H1 (cell line): ENCODE data around the gene SDF2L1. TPM values are rescaled to one million over a fixed set of nuclear protein-coding genes. Genes with fewer than 3 reads are reported as not detected.
"Not testable (repeated sequence)": the region's sequence is repeated elsewhere in the genome, so short reads cannot be mapped to it uniquely, and the experiment has no call there.

Experiments
- CTCF ChIA-PET: fragments of 300-600 bp; sonication (Branson Sonifier 250); formaldehyde crosslinking; loops from one replicate; lab custom pipeline; 2021; ENCODE audit not compliant: partially characterized antibody; lab: Charles Lee
- POLR2A ChIA-PET: fragments of 300-600 bp; sonication (Branson Sonifier 250); formaldehyde crosslinking; loops from one replicate; lab custom pipeline; 2021; ENCODE audit warnings: inconsistent platforms; ENCODE audit not compliant: partially characterized antibody; lab: Charles Lee
- DNase-seq, 2 experiments: peaks; one replicate each; pipeline versions ENCODE4 v3.0.0 to v3.0.0-alpha.2; 2010 to 2022; ENCODE audit warnings: low spot score in 2 of 2, low read depth in 1 of 2, mixed read lengths in 1 of 2
- FAIRE-seq: peaks from 2 replicates; lab custom pipeline; 2011; peaks lifted over from hg19 to GRCh38; lab: Jason Lieb, UNC
- H2AFZ ChIP-seq: 2 replicates; pipeline ENCODE4 v1.8.1; 2012; ENCODE audit warnings: low read length, inconsistent platforms
- H2AK5ac ChIP-seq: 2 replicates; pipeline ENCODE4 v1.6.1; 2013; ENCODE audit warnings: low read depth, low read length
- H2BK120ac ChIP-seq: replicated peaks from 2 replicates; pipeline ENCODE3; 2013; ENCODE audit warnings: low read depth, low read length, inconsistent platforms
- H2BK12ac ChIP-seq: 2 replicates; pipeline ENCODE4 v1.6.1; 2013; ENCODE audit warnings: low read depth, low read length
- H2BK15ac ChIP-seq: 2 replicates; pipeline ENCODE4 v1.6.1; 2013; ENCODE audit warnings: low read length
- H2BK20ac ChIP-seq: 2 replicates; pipeline ENCODE4 v1.6.1; 2013; ENCODE audit warnings: low read length
- H2BK5ac ChIP-seq: 2 replicates; pipeline ENCODE4 v1.6.1; 2013; ENCODE audit warnings: low read depth, low read length
- H3K14ac ChIP-seq: 2 replicates; pipeline ENCODE4 v1.6.1; 2013; ENCODE audit warnings: inconsistent platforms; ENCODE audit not compliant: insufficient read length
- H3K18ac ChIP-seq: 2 replicates; pipeline ENCODE4 v1.6.1; 2013; ENCODE audit warnings: low read length; ENCODE audit errors: extremely low read depth
- H3K23ac ChIP-seq: 2 replicates; pipeline ENCODE4 v1.6.1; 2013; ENCODE audit warnings: inconsistent platforms; ENCODE audit not compliant: insufficient read length
- H3K23me2 ChIP-seq: 2 replicates; pipeline ENCODE4 v1.6.1; 2013; ENCODE audit warnings: low read depth, low read length
- H3K27ac ChIP-seq: 2 replicates; pipeline ENCODE4 v1.6.1; 2011; ENCODE audit warnings: low read depth, low read length, inconsistent platforms
- H3K27me3 ChIP-seq, 4 experiments: replicated peaks in 1 of 4; 1 replicate in 1 of 4; 2 replicates in 3 of 4; pipeline versions ENCODE4 v1.6.1 to v1.8.1; 2011 to 2013; ENCODE audit warnings: low read length in 3 of 4, mild to moderate bottlenecking in 3 of 4, inconsistent platforms in 2 of 4, mixed read lengths in 2 of 4, moderate library complexity in 1 of 4; ENCODE audit not compliant: control insufficient read depth in 3 of 4, insufficient read depth in 3 of 4; ENCODE audit errors: extremely low read depth in 1 of 4
- H3K36me3 ChIP-seq, 4 experiments: 2 replicates each; pipeline versions ENCODE4 v1.6.1 to v1.8.1; 2011 to 2013; ENCODE audit warnings: mild to moderate bottlenecking in 4 of 4, low read length in 3 of 4, moderate library complexity in 2 of 4, control low read depth in 1 of 4, inconsistent platforms in 1 of 4; ENCODE audit not compliant: insufficient read depth in 4 of 4, control insufficient read depth in 2 of 4
- H3K4ac ChIP-seq: replicated peaks from 2 replicates; pipeline ENCODE3; 2013; ENCODE audit warnings: low read length, low read depth, mixed read lengths, inconsistent platforms; ENCODE audit not compliant: insufficient read length
- H3K4me1 ChIP-seq, 4 experiments: replicated peaks in 1 of 4; 1 replicate in 1 of 4; 2 replicates in 3 of 4; pipeline versions ENCODE4 v1.6.1 to v1.8.1; 2011 to 2013; ENCODE audit warnings: low read length in 3 of 4, inconsistent platforms in 2 of 4, mixed read lengths in 1 of 4; ENCODE audit not compliant: insufficient read depth in 4 of 4, control insufficient read depth in 3 of 4
- H3K4me2 ChIP-seq, 2 experiments: 2 replicates each; pipeline versions ENCODE4 v1.6.1 to v1.8.1; 2011 to 2013; ENCODE audit warnings: low read depth in 2 of 2, low read length in 2 of 2, control low read depth in 1 of 2, inconsistent platforms in 1 of 2, mild to moderate bottlenecking in 1 of 2; ENCODE audit not compliant: insufficient read depth in 1 of 2
- H3K4me3 ChIP-seq, 4 experiments: fragments of 200-600, 300-600 bp in 1 of 4; sonication (generic), shearing (Covaris generic), sonication (Bioruptor Twin) in 1 of 4; 2 replicates each; pipeline versions ENCODE4 v1.5.1 to v1.8.1; 2011 to 2016; ENCODE audit warnings: low read length in 4 of 4, low read depth in 3 of 4, control low read depth in 2 of 4, inconsistent platforms in 2 of 4, mild to moderate bottlenecking in 2 of 4, mixed read lengths in 1 of 4, moderate library complexity in 1 of 4; ENCODE audit not compliant: insufficient read depth in 2 of 4; ENCODE audit errors: extremely low read depth in 1 of 4
- H3K56ac ChIP-seq: replicated peaks from 2 replicates; pipeline ENCODE3; 2013; ENCODE audit warnings: low read depth, mild to moderate bottlenecking, mixed read lengths, low read length, inconsistent platforms; ENCODE audit not compliant: insufficient read length
- H3K79me1 ChIP-seq: 2 replicates; pipeline ENCODE4 v1.6.1; 2013; ENCODE audit warnings: low read depth, low read length, control low read depth
- H3K79me2 ChIP-seq, 2 experiments: 2 replicates each; pipeline versions ENCODE4 v1.6.1 to v1.8.1; 2012 to 2013; ENCODE audit warnings: low read length in 2 of 2, mild to moderate bottlenecking in 2 of 2, inconsistent platforms in 1 of 2; ENCODE audit not compliant: insufficient read depth in 2 of 2, control insufficient read depth in 1 of 2
- H3K9ac ChIP-seq, 4 experiments: replicated peaks in 1 of 4; 1 replicate in 1 of 4; 2 replicates in 3 of 4; pipeline versions ENCODE4 v1.6.1 to v1.8.1; 2011 to 2013; ENCODE audit warnings: low read depth in 3 of 4, low read length in 3 of 4, control low read depth in 2 of 4, mild to moderate bottlenecking in 2 of 4, moderate library complexity in 2 of 4, inconsistent platforms in 1 of 4; ENCODE audit errors: extremely low read depth in 1 of 4
- H3K9me3 ChIP-seq, 2 experiments: 2 replicates each; pipeline versions ENCODE4 v1.6.1 to v1.8.1; 2012 to 2013; ENCODE audit warnings: mild to moderate bottlenecking in 2 of 2, moderate library complexity in 2 of 2, control low read depth in 1 of 2, inconsistent platforms in 1 of 2, low read depth in 1 of 2, low read length in 1 of 2, mixed read lengths in 1 of 2; ENCODE audit not compliant: insufficient read depth in 2 of 2
- H4K20me1 ChIP-seq, 2 experiments: replicated peaks in 1 of 2; 2 replicates each; pipeline versions ENCODE3 to v1.8.1; 2011 to 2013; ENCODE audit warnings: inconsistent platforms in 2 of 2, low read length in 2 of 2, mild to moderate bottlenecking in 1 of 2; ENCODE audit not compliant: insufficient read depth in 2 of 2, control insufficient read depth in 1 of 2
- H4K5ac ChIP-seq: 2 replicates; pipeline ENCODE4 v1.6.1; 2013; ENCODE audit warnings: low read length, low read depth, mixed read lengths, inconsistent platforms; ENCODE audit not compliant: insufficient read length
- H4K8ac ChIP-seq: 2 replicates; pipeline ENCODE4 v1.8.0; 2013; ENCODE audit warnings: mild to moderate bottlenecking, moderate library complexity, low read length, inconsistent platforms; ENCODE audit not compliant: insufficient read depth; ENCODE audit errors: extremely low read depth
- H4K91ac ChIP-seq: replicated peaks from 2 replicates; pipeline ENCODE3; 2013; ENCODE audit warnings: low read length, mixed read lengths, inconsistent platforms; ENCODE audit not compliant: insufficient read length
- WGBS, 2 experiments: shearing (Covaris generic) in 1 of 2; methylation state at CpG; one replicate each; pipeline versions ENCODE4 v1.1.6 to v1.1.7; 2013 to 2015; ENCODE audit warnings: low lambda C conversion rate in 2 of 2, mixed read lengths in 2 of 2, inconsistent platforms in 1 of 2, low coverage in 1 of 2, missing lambda C conversion rate in 1 of 2; ENCODE audit not compliant: insufficient replicate concordance in 2 of 2, insufficient coverage in 1 of 2, insufficient read length in 1 of 2; ENCODE audit errors: extremely low coverage in 1 of 2, missing lambda C conversion rate in 1 of 2; 5-methylcytosine and 5-hydroxymethylcytosine counted together
- polyA plus RNA-seq, 7 experiments: library from polyadenylated mRNA; depleted of rRNA in 3 of 7; stranded (reverse) in 5 of 7; unstranded in 2 of 7; fragments of >200 nt in 5 of 7; fragments of 200-250 nt in 2 of 7; gene quantifications; 1 replicate in 5 of 7; 2 replicates in 1 of 7; 4 replicates in 1 of 7; pipeline versions ENCODE4 v1.2.1 to v1.2.3, GENCODE V29; 2011 to 2013; ENCODE audit warnings: missing spikeins in 2 of 7, mixed read lengths in 2 of 7
- total RNA-seq: library from RNA; stranded (reverse); fragmentation: NEBNext Ultra II Directional; extraction: Animal tissue kit (Norgen Biotek cat#: 25700); gene quantifications from 2 replicates; pipeline ENCODE4 v1.2.1, GENCODE V29; 2021

Gene SDF2L1
- total and polyA plus RNA-seq, 2 of the 8 experiments (the other 6 are each of a cell fraction or from before 2014, with no cell fraction given) = 51.1 to 59.6 TPM

DNA sequence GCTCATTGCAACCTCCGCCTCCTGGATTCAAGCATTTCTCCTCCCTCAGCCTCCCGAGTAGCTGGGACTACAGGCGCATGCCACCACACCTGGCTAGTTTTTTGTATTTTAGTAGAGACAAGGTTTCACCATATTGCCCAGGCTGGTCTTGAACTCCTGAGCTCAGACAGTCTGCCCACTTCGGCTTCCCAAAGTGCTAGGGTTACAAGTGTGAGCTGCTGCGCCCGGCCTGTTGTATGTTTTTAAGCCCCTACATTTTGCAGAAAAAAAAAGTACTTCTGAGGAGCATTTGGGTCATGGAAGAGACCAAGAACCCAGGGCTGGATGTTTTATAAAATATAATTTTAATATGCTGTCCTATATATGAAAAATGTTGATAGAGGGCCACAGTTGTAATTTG is 24.8 kb upstream of the SDF2L1 start:
- not testable (repeated sequence) for H3K4me3 ChIP-seq, H2AK5ac ChIP-seq, H2BK5ac ChIP-seq, H3K18ac ChIP-seq, DNase-seq, H3K27ac ChIP-seq, H2BK12ac ChIP-seq, H3K23ac ChIP-seq, H2AFZ ChIP-seq, H3K9ac ChIP-seq, H4K91ac ChIP-seq, H3K4me2 ChIP-seq, H3K9me3 ChIP-seq, H3K27me3 ChIP-seq, FAIRE-seq, H3K4ac ChIP-seq, H2BK120ac ChIP-seq, H3K4me1 ChIP-seq, H3K14ac ChIP-seq, H2BK20ac ChIP-seq, H4K5ac ChIP-seq, H3K56ac ChIP-seq, H2BK15ac ChIP-seq, H3K23me2 ChIP-seq, H4K8ac ChIP-seq
- Histone ChIP-seq H3K79me2 (peaks cover 0 to 35% of the 10 kb centered on the region in 2 experiments; a peak in 1 of 4 replicates), H4K20me1 (peaks cover 17 to 34% of the 10 kb centered on the region in 2 experiments), H3K36me3 (peaks cover 0 to 14% (median 2%) of the 10 kb centered on the region in 4 experiments; a peak in 4 of 8 replicates), H3K79me1 (peaks cover 22% of the 10 kb centered on the region)
- ChIA-PET CTCF (interaction anchor here (2.0 to 24.1 kb wide), 5 partner anchors 8 to 25 kb away, joined by 6 to 499 read pairs (median 17); partner anchors contain the start of genes CCDC116, SDF2L1 and YDJC), POLR2A (interaction anchor here (1.6 kb wide), 1 partner anchor 15 kb away, joined by 4 read pairs; no protein-coding TSS in a partner anchor)
- 90% methylated on average over 6 of the region's 6 CpGs; no CpG with 5 or more reads in 1 of the 2 experiments for WGBS, 2 experiments
